Measurements from ENCODE around the gene VWF.

VWF gene

DNA sequence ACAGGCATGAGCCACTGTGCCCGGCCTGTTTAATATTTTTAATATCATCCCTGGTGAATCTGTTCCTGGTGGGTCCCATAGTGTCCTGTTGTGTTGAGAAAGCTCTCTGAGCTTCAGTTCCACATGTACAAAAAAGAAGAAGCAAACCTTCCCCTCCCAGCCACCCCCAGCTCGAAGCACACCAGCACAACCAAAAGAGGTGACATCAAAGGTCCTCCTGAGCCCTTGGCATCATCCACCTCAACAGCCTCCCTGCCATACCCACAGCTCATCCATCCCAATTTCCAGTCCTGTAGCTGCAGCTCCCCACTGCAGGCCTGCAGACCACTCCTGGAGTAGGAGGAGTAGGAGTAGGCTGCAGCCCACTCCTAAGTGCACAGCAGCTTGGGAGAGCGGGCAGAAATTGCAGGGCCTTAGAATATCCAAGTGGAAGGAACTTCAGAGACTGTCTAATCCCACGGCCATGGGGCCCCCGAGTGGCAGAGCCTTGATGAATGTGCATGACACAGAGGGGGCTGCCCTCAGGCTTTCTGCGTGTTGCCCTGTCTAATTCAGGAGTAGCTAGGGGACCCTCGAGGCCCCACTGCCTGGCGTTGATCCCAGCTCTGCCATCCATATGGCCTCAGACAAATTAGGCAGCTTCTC is 39.1 kb upstream of the VWF start:
- TF ChIP-seq, protein P1, sequence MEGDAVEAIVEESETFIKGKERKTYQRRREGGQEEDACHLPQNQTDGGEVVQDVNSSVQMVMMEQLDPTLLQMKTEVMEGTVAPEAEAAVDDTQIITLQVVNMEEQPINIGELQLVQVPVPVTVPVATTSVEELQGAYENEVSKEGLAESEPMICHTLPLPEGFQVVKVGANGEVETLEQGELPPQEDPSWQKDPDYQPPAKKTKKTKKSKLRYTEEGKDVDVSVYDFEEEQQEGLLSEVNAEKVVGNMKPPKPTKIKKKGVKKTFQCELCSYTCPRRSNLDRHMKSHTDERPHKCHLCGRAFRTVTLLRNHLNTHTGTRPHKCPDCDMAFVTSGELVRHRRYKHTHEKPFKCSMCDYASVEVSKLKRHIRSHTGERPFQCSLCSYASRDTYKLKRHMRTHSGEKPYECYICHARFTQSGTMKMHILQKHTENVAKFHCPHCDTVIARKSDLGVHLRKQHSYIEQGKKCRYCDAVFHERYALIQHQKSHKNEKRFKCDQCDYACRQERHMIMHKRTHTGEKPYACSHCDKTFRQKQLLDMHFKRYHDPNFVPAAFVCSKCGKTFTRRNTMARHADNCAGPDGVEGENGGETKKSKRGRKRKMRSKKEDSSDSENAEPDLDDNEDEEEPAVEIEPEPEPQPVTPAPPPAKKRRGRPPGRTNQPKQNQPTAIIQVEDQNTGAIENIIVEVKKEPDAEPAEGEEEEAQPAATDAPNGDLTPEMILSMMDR (IDR thresholded peaks at IDR 0.05): no peak

DNA sequence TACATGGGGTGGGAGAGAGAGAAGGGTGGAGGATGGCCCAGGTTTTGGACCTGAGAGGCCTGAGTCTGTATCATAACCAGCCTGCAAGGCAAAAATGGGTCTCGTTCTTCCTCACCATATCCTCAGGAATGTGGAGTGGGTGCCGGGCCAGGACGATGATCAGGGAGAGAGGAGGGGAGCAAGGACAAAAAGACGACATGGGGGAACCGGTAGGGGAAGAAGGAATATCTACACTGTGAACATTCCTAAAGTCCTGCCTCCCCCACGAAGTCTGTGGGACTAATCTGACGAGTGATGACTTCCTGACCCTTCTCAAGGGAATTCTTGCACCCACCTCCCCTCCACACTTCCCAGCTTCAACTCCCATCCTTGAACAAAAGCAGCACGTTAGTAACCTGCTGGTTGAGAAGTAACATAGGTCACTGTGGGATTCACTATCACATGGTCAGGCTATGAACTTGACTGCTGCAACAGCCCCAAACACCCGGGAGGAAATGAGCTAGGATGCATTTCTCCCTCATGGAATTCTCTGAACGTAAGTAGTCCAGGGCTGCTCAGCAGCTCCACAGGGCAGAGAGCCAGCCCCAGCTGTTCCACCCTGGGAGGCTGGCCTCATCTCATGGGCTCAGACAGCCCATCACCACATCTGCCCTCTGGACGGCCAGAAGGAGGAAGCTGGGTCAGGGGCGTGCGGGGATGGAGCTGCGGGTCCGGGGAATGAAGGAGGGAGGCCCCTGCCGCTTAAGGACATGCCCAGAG is 36.8 kb upstream of the VWF start:
- TF ChIP-seq, protein P1 (IDR thresholded peaks at IDR 0.05): no peak

DNA sequence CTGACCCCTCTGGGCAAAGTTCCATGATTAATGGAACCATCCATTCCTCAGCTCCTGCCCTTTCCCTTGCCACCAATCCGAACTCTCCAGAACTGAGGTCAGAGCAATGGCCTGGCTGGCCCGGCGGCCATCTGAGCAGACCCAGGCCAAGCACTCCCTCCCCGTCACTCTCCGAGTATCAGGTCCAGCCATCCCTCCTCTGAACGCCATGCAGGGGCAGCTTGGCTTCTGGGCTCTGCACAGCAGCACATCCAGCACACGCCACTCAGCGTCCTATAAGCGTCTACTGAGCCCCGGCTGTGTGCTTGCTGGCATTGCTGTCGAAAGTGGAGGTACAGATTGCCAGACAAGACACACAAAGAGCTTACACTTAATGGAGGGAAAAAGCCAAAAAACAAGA is 34.3 kb upstream of the VWF start:
- TF ChIP-seq, protein P1 (IDR thresholded peaks at IDR 0.05): no peak

- TF ChIP-seq, protein P1 (IDR thresholded peaks at IDR 0.05): no peak
These were observed 33.8 kb upstream of the VWF start for GRCh38 chr12:6158255-6158654.

DNA sequence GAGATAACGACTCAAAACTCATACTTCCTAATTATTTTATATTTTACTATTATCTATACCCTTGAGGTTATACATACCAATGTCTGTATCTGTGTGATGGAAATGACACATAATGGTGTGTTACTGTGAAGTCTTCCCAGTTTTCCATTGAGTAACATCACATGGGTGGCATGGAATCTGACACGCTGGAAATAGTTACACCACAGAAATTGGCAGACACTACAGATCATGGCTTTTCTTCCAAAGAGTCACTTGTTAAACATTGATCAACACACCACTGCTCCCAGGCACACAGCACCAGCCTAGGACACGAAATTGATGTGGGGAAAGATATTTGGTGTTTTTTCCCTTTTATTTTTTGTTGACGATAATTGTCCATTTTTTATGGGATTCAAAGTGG is 33.0 kb upstream of the VWF start:
- TF ChIP-seq, protein P1 (IDR thresholded peaks at IDR 0.05): no peak

DNA sequence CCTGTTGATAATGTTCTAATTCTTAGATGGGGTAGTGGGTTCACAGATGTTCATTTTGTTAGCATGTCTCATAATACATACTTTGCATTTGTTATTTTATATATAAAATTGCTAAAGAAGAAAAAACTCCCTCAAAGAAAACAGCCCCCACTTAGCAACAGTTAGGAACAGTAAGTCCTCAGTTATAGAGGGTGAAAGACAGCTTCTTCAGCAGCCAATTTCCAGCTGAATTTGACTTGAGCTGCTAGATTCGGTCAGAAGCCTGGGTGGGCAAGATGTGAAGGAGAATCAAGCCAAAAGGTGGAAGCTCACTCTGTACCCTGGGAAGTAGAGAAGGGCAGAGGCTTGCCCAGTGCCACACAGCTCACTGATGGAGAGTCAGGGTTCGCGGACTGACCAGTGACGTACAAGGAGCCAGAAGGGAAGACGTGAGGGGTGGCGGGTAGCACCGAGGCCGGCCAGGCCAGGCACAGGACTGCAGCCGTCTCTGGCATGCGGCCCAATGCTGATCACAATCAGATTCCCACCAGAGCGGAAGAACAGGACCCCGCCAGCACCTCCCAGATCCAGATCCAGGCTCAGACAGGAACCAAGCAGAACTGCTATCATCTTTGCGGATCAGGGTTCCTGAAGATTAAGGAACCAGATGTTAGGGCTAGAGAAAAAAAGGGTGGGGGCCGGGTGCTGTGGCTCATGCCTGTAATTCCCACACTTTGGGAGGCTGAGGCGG is 30.4 kb upstream of the VWF start:
- TF ChIP-seq, protein P1 (IDR thresholded peaks at IDR 0.05): no peak

- TF ChIP-seq, protein P1 (IDR thresholded peaks at IDR 0.05): no peak
These were observed 23.6 kb upstream of the VWF start for GRCh38 chr12:6148061-6148460.

All from LNCAP (cell line).